Measurements from ENCODE around the gene GOT1. TPM values are rescaled to one million over a fixed set of nuclear protein-coding genes. Genes with fewer than 3 reads are reported as not detected.

Gene GOT1
- polyA plus RNA-seq, 3 donors: 75.3 to 87.4 (median 78.5) TPM

DNA sequence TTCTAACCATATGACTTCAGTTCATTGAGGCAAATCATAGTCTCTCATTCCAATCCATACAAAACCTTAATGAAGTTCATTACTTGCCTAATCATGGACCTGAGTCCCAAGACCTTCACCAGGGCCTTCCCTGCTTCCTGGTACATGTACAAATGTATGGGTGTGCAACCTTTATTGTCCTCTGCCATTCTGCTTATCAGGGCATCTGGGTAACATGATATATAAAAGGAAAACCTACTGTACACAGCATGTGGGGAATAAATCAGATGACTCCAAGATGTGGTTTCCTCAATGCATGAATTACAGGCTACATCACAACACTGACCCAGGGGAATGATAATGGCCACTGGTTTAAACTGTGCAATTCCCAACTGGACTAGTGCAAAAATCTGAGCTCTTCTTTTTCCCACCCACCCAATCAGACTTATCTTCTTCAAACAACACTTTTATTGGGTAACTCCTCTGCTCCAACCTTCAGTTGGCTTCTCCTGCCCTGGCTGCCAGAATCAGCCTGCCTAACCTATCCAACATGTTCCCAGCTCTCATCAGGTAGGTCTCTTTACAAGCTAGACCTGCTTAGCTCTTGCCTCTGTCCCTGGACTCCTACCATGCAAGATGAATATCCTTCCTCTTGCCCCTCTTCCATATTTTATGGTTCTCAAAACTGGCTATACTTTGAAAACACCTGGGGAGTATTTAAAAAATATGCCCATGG is 11.4 kb downstream of the GOT1 start:
- DNase-seq (ENCODE audit: extremely low read depth in 1 of 11, low read depth in 9 of 11, low spot score in 4 of 11): no peak

DNA sequence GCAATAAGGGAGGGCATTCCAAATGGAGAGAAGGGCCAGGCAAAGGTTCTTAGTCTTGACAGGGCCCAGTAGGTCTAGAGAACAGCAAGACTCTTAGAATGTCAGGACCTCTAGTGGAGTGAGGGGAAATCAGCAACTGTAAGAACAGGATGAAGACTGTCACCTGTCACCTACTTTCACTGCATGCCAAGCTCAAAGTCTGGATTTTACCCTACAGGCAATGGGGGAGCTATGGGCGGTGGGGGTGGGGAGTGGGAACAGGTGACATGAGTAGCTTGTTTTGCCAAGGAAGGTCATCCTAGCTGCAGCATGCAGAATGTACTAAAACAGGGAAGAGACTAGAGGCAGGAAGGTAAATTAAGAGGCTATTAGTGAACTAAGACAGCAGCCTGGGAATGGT is 18.3 kb downstream of the GOT1 start:
- DNase-seq (ENCODE audit: extremely low read depth in 1 of 11, low read depth in 9 of 11, low spot score in 4 of 11): no peak

DNA sequence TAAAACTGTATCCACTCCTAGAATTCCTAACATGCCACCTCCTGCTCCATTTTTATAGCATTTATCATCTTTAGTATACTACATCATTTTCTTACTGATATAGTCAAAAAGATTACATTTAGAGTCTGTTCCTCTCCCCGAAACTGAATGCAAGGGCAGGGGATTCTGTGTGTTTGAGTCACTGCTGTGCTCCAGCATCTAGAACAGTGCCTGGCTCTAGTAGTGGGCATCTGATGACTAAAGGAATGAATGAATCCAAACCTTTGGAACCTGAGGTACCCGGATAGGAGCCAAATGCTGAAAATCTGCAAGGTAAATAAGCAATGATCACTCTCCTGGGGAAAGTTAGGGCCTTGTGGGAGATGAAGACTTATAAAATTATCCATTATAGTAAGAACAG is 18.9 kb downstream of the GOT1 start:
- no peak for DNase-seq (ENCODE audit: extremely low read depth in 1 of 11, low read depth in 9 of 11, low spot score in 4 of 11)

GRCh38 chr10:99410876-99411275 is 19.5 kb downstream of the GOT1 start:
- DNase-seq (ENCODE audit: extremely low read depth in 1 of 11, low read depth in 9 of 11, low spot score in 4 of 11): no peak

DNA sequence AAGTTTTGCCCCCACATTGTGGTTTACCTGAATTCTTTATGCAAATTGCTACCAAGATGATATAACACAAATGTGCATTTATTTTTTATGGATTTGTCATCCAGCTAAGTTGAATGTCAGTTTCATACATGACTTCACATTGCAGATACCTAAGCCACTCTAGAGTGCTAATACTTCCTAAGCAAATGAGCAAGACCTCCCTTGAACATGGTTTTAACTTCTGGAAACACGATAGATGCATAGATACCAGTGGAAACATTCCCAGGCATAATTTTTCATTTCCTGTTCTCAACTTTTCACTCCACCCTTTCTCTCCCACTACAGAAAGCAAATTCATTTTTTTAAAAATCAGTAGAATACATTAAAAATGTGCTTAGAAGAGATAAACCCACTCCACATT is 20.3 kb downstream of the GOT1 start:
- no peak for DNase-seq (ENCODE audit: extremely low read depth in 1 of 11, low read depth in 9 of 11, low spot score in 4 of 11)

- no peak for DNase-seq (ENCODE audit: extremely low read depth in 1 of 11, low read depth in 9 of 11, low spot score in 4 of 11)
Observed at GRCh38 chr10:99406149-99406548, 24.3 kb downstream of the GOT1 start.

GRCh38 chr10:99403674-99404073 is 26.8 kb downstream of the GOT1 start:
- no peak for DNase-seq (ENCODE audit: extremely low read depth in 1 of 11, low read depth in 9 of 11, low spot score in 4 of 11)

DNA sequence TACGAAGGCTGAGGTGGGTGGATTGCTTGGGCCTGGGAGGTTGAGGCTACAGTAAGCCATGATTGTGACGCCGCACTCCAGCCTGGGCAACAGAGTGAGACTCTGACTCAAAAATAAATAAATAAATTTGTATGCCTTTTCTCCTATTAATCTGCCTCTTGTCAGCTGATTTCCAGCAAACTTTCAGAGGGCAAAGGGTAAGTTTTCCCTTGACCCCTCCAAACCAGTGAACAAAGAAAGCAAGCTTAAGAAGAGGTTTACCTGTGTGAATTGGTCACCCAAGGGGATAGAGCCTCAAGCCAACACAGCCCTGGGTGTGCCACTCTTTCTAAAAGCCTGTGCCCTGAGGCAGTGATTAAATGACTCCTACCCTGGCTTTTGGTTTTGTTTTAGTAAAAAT is 30.8 kb downstream of the GOT1 start:
- DNase-seq (ENCODE audit: extremely low read depth in 1 of 11, low read depth in 9 of 11, low spot score in 4 of 11): no peak

- DNase-seq (ENCODE audit: extremely low read depth in 1 of 11, low read depth in 9 of 11, low spot score in 4 of 11): no peak
Observed at GRCh38 chr10:99396471-99396870, 34.0 kb downstream of the GOT1 start.

DNA sequence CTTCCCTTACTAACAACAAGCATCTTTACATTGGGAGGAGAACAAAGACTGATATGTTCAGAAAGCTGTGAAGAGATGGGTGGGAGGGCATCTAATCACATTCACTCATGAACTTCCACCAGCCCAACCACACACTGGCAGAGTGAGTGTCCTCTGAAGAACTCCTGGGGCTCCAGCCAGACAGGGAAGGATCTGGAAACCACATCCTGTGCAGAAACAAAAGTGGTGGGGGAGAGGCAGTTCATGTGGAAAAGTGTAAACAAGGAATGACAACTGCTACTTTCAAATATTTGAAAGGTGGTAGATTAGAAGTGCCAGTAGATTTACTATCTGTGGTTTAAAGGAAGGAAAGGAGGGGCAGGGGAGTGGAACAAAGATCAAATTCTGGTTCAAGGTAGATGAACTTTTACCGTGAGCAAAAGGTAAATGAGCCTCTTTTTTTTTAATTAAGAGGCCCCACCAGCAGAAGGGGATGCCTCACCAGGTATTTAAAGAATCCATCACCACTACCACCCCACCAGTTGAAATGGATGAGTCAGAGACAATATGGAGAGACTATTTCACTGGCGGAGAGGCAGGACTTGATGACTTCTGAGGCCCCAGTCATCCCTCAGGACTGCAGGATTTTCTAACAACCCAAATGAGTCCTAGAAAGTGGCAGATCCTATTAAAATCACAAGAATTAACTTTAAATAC is 34.5 kb downstream of the GOT1 start:
- peak in 3 of 11 donors; percentile 3 to 23 (median 15) for DNase-seq (ENCODE audit: extremely low read depth in 1 of 11, low read depth in 9 of 11, low spot score in 4 of 11)

DNA sequence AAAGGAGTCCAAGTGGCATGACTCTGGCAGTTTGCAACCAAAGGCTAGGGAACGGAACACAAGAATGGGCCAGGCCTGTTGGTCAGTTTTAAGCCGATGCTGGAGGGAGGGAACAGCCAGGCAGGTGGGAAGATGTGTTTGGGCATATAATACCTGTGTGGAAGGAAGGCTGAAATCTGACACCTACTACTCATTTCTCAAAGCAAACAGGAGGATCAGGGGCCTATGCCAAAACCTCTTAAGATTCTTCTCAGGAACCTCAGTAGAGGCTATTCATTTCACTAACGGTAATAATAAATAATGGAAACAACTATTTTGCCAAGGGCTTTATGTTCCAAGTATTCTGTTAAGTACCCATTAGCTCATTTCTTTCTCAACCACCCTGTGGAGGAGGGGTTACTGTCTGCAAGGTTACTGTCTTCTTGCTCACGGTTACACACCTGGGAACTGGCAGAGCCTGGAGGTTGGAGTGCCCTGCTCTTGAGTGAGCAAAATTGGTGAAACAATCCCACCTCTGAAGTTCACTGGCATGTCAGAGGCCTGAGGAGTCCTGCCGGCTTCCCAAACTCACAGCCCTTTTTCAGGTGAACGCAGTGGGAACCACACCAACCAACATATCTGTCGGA is 35.5 kb downstream of the GOT1 start:
- no peak for DNase-seq (ENCODE audit: extremely low read depth in 1 of 11, low read depth in 9 of 11, low spot score in 4 of 11)

- no peak for DNase-seq (ENCODE audit: extremely low read depth in 1 of 11, low read depth in 9 of 11, low spot score in 4 of 11)
Observed at GRCh38 chr10:99394256-99394655, 36.2 kb downstream of the GOT1 start.

GRCh38 chr10:99393683-99394082 is 36.7 kb downstream of the GOT1 start:
- DNase-seq (ENCODE audit: extremely low read depth in 1 of 11, low read depth in 9 of 11, low spot score in 4 of 11): no peak

DNA sequence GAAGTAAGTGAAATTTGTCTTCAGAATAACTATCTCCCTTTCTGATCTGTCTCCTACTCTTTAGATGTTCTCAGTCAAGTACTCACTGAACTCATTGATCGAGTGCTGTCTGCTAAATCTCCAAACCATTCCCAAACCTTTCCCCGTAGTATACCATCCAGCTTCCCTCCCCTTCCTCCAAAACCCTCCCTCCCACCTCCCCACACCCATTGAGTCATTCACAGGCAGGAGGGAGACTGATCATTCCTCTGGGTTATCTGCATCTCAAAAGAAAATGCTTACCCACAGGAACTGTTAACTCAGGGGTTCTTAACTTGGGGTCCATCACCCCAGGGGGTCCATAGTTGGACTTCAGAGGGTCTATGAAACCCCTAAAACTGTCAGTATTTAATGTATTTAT is 37.4 kb downstream of the GOT1 start:
- DNase-seq (ENCODE audit: extremely low read depth in 1 of 11, low read depth in 9 of 11, low spot score in 4 of 11): no peak

- no peak for DNase-seq (ENCODE audit: extremely low read depth in 1 of 11, low read depth in 9 of 11, low spot score in 4 of 11)
Observed at GRCh38 chr10:99391346-99391745, 39.1 kb downstream of the GOT1 start.

DNA sequence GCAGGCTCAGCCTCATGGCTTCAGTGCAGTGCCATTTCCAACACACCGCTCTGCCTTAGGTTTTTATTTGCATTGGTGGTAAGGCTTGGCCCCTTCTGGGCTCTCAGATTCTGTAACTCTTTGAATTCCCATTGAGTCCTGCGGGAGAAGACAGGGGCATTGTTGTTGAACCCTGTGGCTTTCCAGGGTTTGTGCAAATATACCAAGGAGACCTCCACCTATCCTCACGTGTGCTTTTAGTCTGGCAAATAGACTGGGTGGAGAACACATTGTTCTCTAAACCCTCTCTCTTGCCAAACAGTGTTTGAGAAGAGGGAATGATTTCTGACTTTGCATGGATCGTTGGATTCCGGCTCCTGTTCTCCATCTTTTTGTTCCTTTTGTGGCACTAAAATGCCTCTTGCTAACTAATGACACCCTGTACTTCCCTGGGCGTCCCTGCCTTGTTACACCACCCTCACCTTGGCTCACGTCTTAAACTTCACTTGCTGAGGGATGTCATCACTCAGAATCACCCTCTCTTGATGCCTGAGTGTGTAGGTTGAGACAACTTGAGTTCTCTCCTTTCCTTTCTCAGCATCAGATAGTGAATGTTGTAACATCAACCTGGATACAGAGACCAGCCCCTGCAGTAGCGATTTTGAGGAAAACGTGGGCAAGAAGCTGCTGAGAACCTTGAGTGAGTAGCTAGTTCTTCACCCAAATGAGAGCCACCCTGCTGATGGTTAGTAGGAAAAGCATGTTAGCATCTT is 40.5 kb downstream of the GOT1 start:
- DNase-seq (ENCODE audit: extremely low read depth in 1 of 11, low read depth in 9 of 11, low spot score in 4 of 11): no peak

- no peak for DNase-seq (ENCODE audit: extremely low read depth in 1 of 11, low read depth in 9 of 11, low spot score in 4 of 11)
Observed at GRCh38 chr10:99387541-99387940, 42.9 kb downstream of the GOT1 start.

DNA sequence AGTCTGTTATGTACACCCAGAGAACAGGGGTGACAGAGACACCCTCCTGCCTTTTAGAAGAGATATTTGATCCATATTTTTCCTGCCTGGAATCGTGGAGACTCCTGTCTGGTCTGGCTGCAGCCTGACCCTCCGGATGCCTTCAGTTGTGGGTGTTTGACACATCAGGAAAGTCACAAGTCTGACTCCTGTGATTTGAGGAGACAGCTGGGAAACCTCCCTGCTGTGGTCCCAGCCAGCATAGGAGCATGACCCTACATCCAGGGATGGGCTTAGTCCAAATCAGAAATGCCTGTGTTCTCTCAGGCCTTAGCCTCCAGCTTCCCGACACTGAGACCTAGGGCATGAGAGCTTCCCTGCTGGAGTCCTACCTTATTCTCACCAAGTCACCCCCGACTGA is 43.4 kb downstream of the GOT1 start:
- no peak for DNase-seq (ENCODE audit: extremely low read depth in 1 of 11, low read depth in 9 of 11, low spot score in 4 of 11)

GRCh38 chr10:99382176-99382575 is 48.2 kb downstream of the GOT1 start:
- no peak for DNase-seq (ENCODE audit: extremely low read depth in 1 of 11, low read depth in 9 of 11, low spot score in 4 of 11)

DNA sequence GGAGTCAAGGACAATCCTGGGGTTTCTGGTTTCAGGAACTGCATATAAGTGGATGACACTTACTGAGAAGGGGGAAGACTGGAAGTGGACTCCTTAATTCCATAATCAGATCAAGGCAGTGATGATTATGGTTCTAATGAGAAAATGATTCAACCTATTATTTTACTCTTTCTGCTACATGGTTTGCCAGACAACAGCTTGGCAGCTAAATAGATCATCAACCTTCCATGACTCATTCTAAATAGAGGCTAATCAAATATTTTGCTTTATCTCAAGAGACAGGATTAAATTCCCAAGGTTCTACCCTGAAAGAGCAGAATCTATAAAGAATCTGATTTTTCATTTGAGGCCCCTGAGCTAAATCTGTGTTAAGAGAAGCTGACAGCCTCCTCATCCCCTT is 55.0 kb downstream of the GOT1 start:
- DNase-seq (ENCODE audit: extremely low read depth in 1 of 11, low read depth in 9 of 11, low spot score in 4 of 11): no peak

Data from renal cortex interstitium (tissue), 11 donors.